NCI-H345 treated with DMSO at 0.1 percent for 48 hours (cell line): Measurements from ENCODE around the gene MXI1.
A peak's percentile ranks its signal among the peaks of the same experiment; 100 is the strongest.
"Not testable (repeated sequence)": the region's sequence is repeated elsewhere in the genome, so short reads cannot be mapped to it uniquely, and the experiment has no call there.

ENCODE experiments used
- DNase-seq: peaks from one replicate; lab custom pipeline; 2025; ENCODE audit not compliant: unreplicated experiment; lab: John Stamatoyannopoulos, UW

MXI1 gene

DNA sequence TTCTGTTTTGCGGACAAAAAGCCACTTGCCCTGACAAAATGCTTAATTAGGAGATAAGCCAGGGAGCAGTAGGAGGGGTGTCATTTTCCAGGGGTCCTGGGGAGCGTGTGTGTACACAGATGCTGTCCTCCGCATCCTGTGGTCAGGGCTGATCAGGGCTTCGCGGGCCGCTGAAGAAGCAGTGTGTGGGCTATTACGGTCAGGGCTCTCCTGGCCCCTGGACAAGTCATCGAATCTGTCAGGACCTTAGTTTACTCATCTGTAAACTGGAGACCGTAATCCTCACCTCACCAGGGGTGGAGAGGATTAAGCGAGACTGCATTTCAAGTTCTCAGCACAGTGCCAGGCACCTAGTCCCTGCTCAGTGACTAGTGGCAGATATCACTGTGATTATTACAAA is 26.0 kb upstream of the MXI1 start:
- DNase-seq, result no peak

DNA sequence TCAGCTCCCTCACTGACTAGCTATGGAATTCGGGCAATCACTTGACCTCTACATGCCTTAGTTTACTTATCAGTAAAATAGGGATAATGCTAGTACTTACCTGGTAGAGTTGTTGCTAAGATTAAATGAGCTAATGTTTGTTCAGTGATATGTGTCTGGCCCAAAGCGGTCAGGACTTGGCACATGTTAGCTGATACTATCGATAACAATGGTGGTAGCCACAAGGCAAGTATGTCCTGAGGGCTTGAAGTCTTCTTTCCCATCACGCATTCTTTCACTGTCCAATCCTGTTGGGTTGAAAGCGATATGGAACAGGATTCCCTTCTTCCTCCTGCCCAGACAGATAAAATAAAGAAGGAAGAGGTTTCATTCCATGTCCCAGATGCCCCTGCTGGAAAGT is 25.5 kb upstream of the MXI1 start:
- DNase-seq, result no peak

DNA sequence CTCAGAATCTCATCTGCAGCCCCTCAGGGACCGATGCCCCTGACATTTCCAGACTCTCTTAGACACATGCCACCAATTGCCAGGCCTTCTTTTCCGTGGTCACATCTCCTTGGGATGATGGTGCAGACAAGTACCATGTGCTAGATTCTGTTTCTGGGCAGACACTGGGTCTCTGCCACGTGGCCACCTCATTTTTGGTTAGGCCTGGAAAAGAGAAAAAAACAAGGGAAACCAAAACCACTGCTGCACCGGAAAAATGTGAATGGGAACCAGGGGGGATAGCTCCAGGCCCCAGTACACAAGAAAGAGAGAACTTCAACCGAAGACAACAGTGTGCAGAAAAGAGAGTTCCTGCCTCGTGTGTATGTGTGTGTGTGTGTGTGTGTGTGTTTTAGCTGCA is 23.0 kb upstream of the MXI1 start:
- DNase-seq, result no peak

DNA sequence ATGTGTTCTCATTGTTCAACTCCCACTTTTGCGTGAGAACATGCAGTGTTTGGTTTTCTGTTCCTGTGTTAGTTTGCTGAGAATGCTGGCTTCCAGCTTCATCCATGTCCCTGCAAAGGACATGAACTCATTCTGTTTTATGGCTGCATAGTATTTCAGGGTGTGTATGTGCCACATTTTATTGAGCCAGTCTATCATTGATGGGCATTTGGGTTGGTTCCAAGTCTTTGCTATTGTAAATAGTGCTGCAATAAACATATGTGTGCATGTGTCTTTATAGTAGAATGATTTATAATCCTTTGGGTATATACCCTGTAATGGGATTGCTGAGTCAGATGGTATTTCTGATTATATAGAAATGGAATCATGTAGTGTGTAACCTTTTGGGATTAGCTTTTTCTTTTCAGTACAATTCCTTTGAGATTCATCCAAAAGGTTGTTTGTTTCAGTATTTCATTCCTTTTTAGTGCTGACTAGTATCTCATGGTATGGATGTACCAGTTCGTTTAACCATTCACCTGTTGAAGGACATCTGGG is 21.7 kb upstream of the MXI1 start:
- not testable (repeated sequence) for DNase-seq

DNA sequence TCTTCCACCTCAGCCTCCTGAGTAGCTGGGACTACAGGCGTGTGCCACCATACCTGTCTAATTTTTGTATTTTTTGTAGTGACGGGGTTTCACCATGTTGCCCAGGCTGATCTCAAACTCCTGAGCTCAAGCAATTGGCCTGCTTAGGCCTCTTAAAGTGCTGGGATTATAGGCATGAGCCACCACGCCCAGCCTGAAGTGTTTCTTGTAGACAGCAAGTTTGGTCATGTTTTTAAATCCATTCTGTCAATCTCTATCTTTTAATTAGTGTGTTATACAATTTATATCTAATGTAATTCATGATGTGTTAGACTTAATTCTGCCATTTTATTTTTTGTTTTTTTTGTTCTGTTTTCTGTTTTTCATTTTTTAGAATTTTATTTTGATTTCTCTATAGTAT is 17.2 kb upstream of the MXI1 start:
- no peak for DNase-seq

DNA sequence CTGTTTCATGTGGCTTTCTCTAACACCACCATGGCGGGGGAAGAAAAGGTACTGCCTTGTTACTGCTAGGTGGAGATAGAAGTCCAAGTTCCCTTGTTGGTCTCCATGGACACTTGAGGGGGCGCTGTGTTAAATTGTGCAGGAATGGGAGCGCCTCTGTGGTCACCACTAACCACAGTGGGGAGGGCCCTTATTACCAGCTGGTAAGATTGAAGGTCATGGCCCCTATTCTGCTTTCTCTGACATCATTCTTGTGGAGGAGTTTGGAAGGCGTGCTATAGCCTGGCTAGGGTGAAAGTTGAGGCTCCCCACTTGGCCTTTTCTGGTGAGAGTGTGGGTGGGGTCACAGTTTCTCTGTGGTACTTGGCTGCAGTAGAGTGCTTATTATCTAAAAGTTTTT is 14.9 kb upstream of the MXI1 start:
- DNase-seq, result no peak

DNA sequence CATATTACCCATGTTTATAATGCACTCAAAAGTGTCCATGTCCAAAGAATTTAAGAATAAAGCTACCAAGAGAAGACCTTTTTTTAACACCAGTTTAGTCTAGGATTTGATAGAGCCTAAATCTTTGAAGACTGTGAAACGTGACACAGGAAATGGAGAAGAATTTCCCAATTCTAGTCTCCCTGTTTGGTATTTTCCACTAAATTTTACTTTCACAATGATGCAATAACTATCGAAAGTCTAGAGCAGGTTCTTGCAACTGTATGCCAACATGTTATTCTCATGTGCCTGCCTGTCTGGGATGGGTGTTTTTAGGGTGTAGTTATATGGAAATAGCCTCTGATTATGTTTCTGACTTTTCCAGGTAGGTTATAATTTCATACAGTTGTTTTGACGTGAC is 6.9 kb upstream of the MXI1 start:
- DNase-seq, result no peak

DNA sequence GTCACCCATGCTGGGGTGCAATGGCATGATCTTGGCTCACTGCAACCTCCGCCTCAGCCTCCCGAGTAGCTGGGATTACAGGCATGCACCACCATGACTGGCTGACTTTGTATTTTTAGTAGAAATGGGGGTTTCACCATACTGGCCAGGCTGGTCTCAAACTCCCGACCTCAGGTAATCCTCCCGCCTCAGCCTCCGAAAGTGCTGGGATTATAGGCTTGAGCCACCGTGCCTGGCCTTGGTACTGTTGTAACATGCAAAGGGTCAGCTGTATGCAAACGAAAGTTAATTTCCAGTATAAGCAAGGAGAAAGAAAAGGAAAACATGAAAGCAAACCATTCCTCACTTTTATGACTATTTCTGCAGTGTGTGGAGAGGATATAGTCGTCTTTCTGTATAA is 6.4 kb upstream of the MXI1 start:
- not testable (repeated sequence) for DNase-seq

DNA sequence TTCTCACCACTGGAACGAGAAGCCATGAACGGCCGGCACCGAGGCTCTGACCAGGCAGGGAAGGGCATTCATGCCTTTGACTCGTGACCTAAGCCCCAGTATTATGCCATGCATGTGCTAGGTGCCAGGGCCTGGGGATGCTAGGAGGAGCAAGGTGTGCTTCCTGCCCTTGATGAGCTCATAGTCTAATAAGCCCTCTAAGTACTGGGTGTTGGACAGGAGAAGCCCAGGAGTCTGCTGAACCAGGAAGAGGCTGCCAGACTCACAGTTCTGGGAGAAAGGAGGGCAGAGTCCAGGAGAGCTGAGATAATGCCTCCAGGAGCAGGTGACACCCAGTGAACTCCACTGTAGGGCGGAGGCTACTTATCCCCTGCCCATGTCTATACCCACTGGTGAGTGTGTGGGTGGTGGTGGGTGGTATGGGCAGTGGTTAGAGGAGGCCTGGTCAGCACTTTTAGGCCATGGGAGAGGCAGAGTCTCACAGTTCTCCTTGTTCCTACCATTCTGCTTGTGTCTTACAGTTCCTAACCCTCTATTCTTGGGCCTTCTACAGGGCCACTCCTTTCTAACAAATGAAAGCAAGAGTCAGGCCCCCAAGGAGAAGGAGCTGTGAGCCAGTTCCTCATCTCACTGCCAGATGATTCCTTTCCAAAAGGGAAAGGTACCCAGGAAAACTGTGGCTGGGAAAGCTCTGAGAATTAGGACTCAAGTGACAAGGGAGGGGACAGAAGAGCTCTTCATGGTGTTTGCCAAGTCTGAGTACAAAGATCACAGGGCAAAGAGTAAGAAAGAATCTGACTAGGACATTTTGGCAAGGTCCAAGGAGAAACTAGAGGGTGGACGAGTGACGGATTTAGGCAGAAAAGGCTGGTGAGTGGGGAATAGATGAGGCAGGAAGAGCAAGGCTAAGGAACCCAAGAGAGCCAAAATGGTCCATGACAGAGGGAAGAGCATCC is 3.6 kb upstream of the MXI1 start:
- DNase-seq, result no peak

DNA sequence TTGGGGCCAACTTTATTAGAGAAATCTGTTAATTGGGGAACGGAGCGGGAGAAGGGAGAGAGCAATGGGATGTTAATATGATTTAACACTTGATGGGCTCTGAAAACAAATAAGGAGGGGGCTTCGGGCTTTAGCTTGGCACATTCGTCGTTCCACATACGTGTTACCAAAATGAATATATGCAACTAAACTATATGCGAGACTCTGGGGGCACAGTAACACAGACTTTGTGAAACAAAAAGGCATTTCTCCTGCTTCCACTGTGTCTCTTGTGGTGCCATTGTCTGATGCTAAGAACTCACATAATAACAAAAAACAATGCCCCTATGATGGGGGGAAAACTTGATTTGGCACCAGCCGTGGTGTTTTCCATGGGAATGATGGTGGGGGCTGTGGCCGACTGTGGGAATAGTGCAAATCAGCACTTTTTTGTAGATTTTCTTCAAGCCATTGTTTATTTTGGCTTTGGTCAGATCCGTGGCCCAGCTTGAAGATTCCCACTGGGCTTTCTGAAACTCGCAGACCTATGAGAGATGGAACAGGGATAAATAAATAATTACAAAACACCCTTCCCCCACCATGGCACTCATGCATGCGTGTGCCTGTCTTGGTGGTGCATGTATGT is 2.2 kb upstream of the MXI1 start:
- no peak for DNase-seq

DNA sequence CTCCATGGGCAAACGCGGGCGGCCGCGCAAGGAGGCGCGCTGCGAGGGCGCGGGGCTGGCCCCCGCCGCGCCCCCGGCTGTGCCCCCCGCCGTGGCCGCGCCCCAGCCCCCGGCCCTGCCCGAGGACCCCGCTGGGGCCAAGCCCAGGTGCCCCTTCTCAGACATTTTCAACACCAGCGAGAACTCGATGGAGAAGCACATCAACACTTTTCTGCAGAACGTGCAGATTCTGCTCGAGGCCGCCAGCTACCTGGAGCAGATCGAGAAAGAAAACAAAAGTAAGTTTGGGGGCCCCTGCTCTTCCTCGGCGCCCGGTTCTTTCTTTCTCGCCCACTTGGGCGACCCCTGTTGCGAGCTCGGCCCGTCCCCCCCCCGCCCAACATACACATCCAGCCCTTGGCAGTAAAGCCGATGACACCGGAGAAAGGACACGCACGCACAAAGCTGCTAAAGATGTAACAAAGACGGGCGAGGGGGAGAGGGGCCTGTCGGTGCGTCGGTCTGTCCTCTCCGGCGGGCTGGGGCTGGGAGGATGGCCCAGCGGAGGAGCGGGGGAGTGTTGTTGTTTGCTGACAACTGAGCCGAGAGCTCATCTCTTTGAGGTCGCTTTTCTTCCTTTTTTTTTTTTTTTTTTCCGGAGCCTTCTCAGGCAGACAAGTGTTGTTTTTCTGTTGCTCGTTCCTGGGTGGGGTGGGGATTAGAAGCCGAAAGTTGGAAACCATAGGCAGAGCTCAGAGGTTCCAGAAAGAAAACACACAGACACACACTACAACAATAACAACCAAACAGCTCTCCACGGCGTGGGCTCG is 604 bp downstream of the MXI1 start:
- DNase-seq, result no peak

DNA sequence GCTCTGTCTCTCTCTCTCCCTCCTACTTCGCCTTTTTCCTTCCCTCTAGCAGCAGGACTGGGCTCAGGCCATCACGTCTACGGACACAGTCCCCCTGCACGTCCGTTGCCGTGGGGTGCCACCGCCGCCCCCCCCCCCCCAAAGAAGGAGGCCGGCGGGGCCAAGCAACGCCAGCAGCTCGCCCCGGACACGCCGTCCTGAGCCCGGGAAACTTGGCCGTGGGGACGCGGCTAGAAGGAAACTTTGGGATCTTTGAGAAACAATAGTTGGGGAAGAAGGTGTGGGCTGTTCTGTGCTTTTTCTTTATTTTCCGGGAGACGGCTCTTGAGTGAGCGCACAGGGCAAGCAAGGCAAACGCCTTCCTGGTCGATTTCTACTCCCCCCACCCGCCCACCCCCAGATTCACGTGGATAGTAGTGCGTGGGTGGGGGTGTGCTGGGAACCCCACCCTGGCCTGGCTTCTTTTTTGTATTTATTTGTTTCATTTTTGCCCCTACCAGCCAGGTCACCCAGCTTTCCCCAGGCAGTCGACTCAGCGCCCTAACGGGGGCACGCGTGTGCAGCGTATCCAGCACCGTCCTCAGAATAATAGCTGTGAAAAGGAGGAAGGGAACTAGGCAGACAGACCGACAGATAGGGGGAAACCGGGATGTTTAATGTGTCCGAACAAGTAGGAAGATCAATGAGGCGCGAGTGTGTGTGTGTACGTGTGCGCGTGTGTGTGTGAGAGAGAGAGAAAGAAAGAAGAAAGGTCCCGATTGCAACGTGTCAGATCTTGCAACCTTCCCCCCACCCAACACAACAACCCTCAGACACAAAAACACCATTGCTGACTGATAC is 1.4 kb downstream of the MXI1 start:
- no peak for DNase-seq

DNA sequence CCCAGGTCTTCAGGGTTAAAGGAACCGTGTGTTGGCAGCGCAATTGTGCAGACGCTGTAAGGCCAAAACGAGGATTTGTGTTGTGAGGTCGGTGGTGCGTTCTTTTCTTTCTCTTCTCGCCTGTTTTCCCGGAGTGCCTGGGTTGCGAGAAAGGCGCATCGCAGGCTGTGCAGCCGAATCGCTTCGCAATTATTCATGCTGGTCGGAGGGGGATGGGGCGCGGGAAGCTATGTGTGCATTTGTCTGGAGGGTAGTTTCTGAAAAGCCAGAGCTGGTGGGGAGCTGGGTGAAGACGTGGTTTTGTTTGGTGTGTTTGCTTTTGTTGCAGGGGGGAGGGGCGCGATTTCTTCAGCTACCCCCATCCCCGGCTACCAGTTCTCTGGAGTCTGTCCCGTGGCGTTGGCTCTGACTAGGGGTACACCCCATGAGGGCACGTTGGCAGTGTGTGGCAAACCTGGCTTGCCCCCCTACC is 2.1 kb downstream of the MXI1 start:
- DNase-seq, result no peak

DNA sequence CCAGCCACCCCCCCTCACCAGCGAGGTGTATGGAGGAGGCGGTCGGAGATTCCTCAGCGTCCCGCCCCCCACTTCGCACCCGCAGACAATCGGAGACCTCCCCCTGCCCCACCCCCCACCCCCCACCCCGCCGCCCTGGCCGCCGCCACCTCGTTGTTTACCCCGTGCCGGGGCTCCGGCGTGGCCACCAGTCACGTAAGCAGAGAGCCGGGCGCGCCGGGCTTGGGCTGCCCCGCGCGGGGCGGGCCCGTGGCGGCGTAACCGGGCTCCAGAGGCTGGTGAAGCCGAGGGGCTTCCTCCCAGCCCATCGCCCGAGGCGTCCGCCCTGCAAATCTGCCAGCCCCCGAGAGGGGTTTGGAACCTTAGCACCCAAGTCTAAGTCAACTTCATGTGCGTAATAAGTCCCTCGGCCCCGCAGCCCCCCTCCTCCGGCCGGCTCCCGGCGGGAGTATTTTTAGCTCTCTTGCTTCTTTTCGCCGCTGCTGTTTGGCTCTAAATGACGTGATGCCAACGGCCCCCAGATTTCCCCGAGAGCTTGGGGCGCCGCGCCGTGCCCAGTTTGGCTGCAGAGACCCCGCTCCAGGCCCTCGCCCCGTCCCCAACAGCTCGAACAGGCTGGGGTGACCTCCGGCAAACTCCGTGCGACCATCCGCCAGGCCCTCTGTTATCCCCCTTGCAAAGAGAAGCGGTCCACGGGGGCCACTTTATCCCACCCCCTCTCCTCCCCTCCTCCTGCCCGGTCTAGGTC is 2.7 kb downstream of the MXI1 start:
- no peak for DNase-seq

DNA sequence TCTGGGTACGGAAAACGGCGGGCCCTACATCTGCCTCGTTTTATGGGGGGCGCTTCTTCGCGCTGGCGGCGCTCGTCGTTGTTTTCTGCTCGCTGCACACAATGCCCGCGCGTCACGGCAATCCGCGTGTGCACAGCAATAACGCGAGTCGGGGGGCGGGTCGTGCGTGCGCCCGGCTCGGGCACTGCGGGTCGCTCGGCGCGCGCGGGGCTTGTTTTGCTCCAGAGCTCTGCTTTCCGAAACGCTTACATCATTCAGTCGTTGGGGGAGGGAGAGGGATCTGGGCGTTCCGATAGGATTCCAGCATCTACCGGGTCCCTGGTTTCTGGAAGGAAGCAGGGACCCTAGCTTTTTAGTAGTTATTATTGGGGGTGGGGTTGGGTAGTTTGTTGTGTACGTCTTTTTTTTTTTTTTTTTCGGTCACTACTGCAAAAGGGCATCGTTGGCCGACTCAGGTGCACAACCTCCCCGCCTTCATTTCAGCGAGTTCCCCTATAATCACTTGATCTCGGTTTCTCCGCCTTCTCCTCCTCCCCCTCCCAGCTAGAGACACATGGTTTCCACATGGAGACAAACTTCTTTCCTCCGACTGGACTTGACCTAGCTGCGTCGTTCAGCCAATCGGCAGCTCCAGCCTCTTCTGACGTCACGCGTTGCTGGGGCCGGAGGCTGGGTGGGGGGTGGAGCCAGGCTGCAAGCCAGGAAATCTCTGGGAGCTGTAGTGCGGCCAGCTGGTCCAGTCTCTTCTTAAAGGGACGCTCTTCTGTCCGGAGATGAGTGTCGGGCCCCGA is 3.5 kb downstream of the MXI1 start:
- DNase-seq, result peak; percentile 79

DNA sequence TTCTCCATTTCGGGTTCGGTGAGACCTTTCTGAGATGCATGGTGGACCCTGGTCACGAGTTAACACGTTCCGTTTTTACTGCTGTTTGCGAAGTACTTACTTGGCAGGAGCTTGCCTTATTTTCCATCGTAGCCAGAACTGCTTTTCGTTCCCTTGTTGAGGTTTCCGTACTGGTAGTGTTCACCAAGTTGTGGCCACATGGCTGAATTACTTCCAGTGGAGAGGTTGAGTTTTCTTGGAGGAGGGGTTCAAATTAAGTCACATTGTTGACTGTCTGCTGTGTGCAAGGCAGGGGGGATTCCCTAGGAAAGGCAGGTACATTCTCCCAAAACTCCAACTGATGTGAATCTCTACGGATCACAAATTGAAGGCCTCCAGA is 4.0 kb downstream of the MXI1 start:
- DNase-seq, result no peak

DNA sequence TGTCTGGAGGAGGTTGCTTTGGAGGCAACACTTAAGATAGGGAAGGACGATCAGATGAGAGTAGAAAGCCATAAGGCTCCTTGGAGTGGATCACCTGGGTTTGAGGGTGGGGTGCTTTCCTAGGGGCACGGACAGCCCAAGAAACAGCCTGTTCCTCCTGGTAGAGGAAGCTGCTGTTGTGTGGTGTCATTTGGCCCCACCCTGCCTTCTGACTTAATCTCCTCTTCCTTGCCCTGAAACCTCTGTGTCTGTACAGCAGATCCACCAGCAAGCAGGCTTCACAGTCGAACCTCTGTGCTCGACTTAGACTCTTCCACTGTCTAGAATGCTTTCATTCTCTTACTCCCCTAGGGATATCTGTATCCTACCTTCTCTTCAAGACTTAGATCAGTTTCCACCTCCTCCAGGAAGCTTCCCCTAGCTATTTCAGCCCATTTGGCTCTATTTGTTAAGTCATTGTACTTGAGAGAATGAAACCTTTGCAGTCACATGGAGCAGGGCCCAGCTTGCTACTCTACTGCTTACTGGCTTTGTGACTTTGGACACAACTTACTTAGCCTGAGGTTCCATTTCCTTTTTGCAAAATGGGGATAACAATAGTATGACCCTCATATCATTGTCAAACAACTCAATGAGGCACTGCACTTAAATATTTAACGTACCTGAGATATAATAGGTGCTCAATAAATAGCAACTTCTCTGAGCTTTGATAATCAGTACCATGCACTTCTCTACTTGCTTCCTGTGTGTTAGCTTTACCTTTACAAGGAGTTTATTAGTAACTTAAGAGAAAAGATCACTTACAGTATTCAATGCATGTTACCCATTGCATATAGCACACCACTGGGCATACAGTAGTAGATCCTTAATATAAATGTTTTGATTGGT is 5.0 kb downstream of the MXI1 start:
- no peak for DNase-seq

DNA sequence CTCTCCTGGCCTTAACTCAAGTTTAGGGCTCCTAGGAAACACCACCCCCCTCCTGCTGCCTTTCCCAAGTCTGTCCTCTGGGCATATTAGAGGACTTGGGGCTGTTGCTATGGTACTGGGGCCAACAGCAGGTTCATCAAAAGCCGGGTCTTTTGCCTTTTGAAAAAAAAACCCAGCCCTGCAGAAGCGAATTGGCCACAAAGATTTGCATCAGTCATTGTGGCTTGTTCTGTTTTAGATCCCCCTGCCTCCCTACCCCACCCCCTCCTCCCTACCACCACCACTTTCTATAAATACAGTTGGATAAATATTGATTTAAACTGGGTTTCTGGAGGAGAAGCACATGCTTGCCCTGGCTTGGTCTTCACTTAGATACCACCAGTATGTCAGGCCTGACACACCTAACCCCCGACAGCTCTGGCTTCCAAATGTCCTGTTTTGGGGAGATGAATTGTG is 7.0 kb downstream of the MXI1 start:
- DNase-seq, result no peak
